Stimulated activated CD4-positive, alpha-beta T cell treated with anti-CD3 and anti-CD28 coated beads, TNF-alpha, amount 100 ng/mL, for 4 hours (primary cell): Measurements from ENCODE around the gene TSPAN31.

Experiments
- DNase-seq, 3 experiments: peaks; one replicate each; pipeline ENCODE4 v3.0.0-alpha.2; 2020; ENCODE audit warnings: low read depth in 3 of 3

The TSPAN31 gene

DNA sequence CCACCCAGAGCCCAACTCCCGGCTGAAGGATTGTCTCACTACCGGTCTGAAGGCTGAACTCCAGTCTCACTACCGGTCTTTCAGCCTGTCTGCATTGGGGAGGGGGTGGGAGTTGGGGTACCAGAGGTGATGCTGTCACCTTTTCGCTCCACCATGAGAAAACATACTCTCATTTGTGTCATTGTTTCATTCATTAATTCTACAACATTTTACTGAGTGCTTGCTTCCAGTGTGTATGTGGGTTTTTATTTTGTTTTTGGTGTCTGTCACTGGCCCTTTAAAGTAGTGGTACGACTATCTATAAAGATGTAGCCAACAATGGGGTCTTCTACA is 7.8 kb downstream of the TSPAN31 start:
- DNase-seq = no peak

DNA sequence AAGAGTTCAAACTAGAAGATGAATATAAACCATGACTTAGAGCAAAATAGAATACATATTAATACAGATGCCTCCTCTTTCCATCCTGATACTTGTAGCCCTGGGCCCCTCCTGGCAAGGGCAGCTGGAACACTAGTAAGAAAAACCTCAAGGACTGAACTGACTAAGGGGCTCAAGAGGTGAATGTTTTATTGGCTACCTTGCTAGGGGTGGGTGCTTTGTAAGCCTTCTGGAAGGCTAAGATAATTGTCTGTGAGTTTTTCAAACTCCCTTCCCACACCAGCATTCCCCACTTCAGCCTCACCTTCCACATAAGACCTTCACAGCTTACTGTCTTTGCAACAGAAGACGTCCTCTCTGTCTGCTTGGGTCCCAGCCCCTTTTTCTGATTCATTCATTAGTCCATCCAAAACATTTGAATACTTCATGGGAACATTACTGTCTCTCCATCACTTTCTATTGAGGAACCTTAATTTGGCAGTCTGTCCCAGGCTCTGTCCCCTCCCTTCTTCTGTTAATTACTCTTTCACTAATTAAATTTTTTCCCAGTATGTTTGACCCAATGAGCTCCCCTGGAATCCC is 9.0 kb downstream of the TSPAN31 start:
- no peak for DNase-seq

DNA sequence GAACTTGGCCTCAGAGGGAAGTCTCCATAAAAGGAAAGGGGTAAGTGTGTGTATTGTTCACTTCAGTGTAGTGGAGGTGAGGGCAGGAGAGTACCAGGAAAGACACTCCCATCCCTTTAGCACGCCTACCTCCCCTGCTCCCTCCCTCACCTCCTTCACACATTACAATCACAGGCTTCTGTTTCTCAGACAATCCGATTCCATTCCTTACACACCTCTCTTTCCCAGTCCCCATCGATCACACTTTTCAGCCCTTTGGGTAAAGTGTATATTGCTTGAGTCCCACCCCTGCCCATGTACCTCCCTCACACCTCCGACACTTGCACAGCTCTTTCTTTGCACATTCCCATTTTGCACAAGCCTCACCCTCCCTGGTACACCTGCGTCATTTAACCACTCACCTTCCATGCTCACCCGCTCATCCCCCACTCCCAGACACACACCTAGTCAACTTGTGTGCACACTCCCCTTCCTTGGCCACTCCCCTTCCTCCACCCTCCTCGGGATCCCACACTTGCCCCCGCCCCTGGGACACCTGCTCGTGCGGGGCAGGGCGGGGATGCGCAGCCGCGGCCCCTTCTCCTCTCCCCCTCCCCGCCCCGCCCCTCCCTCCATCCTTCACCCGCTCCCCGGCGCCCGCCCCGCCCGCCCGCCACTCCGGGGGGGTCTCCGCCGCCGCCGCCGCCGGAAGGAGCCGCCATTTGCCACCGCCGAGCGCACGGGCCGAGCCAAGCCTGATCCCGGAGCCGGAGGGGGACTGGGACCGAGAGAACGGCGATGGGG is 9.8 kb downstream of the TSPAN31 start, which contains the start of gene MARCHF9:
TSS of gene MARCHF9 (plus strand) at position 693 of the 783 bp plus-strand sequence. CDS start 426 bp downstream, outside the sequence.
- DNase-seq = peak; percentile 66 to 77 (median 75)

DNA sequence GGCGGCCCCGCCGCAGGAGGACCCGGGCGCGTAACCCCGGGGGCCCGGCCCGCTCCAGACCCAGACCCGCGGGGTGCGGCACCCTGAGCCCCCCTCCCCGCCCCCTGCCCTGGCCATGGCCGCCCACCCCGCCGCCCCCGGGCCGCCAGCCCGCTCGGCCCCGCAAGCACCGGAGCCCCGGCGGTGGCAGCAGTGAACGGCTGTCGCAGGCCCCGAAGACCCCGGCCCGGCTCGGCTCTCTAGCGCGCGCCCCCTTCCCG is 10.3 kb downstream of the TSPAN31 start:
- DNase-seq = no peak

DNA sequence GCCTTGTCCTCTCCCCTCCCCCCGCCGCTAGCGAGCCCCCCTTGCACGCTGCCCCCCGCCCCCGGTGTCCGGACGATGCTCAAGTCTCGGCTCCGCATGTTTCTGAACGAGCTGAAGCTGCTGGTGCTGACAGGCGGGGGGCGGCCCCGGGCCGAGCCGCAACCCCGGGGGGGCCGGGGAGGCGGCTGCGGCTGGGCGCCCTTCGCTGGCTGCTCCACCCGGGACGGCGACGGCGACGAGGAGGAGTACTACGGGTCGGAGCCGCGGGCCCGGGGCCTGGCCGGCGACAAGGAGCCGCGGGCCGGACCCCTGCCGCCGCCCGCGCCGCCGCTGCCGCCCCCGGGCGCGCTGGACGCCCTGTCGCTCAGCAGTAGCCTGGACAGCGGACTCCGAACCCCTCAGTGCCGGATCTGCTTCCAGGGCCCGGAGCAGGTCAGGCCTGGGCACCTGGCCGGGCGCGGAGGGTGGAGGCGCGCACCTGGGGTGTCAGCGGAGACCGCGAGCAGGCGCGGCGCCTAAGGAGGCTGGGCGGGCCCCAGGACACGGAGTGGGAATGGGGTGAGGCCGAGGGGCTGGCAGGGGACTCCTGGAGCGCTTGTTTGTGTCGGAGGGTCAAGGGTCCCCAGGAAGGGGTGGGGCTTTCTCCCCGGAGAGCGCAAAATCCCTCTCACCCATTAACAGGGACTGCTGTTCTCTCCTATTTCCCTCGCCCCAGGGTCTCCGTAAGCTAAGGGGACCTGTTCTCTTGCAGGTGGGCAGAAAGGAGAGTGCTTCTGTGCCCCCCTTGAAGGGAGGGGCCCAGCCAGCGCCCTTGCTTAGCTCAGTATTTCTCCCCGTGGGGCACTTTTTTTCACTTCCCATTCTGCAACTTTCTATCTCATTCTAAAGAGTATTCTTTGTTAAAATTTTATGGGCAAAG is 10.9 kb downstream of the TSPAN31 start:
- DNase-seq = no peak

DNA sequence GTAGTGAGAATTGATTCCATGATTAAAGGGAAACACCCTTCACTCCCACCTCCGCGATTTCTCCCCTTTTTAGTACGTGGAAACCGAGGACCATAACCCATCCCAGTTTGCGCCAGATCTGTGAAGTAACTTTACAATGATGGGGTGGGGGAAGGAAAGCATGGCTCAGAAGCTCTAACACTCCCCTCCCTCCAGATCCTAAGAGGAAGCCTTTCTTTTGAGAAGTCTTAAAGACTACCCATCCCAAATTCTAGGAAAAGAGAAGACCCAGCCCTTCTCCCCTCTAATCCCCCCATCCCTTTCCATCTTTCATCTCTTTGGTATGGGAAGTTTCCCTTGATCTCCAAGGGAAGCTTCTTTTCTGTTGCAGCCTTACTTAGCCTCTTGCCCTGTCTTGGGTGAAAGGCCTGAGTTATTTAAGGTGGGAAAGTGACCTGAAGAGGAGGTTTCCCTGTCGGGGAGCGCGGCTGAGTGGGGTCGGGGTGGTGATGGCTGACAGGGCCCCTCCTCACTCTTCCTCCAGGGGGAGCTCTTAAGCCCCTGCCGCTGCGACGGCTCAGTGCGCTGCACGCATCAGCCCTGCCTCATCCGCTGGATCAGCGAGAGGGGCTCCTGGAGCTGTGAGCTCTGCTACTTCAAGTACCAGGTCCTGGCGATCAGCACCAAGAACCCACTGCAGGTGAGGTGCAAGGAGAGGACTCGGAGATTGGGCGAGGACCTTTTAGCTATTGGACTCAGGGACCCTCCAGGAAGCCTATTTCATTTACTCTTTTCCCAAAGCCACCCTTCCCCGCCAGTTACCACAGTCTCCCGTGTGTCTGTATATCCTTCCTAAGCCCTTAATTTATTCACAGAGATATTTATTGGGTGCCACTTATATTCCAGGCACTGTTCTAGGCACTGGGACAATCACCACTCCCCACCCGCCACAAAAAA is 11.8 kb downstream of the TSPAN31 start:
- peak in 1 of 3 experiments; percentile 55 for DNase-seq

DNA sequence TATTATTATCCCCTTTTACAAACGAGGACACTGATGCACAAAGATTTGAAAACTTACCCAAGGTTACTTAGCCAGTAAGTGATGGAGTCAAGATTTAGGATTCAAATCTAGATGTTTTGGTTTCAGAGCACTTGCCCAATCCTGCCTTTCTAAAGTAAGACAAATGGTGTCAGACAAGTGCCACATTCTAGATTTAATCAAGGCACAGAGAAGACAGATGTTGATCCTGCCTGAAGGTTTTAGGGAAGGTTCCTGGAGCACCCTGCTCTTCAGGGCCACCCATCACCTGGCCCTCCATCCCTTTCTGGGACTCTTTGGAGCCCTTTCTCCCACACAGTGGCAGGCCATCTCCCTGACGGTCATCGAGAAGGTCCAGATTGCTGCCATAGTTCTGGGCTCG is 12.9 kb downstream of the TSPAN31 start:
- no peak for DNase-seq

DNA sequence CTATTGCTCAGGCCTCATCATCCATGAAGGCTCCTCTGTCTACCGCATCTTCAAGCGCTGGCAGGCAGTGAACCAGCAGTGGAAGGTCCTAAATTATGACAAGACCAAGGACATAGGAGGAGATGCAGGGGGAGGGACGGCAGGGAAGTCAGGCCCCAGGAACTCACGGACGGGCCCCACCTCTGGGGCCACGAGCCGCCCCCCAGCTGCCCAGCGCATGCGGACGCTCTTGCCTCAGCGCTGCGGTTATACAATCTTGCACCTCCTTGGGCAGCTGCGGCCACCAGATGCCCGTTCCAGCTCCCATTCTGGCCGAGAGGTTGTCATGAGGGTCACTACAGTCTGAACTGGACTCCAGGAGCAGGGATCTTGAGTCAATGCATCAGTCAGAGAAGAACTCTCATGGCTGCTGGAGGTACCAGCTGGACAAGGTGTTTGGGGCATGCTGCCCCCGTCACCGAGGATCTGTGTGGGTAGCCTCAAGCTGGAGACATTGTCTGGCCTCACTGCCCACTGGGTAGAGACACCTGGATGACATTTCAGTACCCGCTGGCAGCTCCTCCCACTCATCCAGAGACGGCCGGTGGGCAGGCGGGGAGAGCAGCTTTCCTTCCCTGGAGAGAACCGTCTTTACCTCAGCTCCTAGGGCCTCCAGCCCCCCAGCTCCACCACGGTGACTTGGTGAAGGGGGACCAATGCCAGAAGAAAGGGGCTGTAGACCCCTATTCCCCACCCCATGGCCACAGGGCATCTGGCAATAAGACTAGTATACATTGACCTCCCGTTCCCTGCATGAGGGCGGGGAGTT is 13.9 kb downstream of the TSPAN31 start:
- DNase-seq = no peak

DNA sequence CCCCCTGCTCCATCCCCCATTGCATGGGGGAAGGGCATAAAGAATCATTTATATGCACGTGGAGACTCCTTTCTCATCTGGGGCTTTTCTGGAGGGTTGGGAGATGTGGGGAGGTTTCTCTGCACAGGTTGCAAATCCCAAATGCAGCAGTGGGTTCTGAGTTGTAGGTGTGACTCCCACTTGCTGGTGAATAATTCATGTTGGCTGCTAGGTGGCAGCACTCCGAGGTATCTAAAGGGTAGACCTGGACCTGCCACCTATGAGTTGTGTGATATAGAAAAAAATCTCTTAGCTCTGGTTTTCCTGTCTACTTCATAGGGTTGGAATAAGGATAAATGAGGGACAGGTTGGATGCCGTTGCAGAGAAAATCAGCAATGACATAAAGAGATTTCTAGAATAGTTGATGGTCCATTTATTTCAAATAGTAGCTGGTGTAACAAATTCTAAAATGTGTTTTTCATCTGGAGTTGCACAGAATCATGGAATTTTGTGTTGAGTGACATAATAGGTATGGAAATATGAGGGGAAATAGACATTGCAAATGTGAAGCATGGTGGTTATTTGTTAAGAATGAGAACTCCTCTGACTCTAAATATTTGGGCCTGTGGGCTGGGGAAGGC is 14.6 kb downstream of the TSPAN31 start:
- DNase-seq = no peak

DNA sequence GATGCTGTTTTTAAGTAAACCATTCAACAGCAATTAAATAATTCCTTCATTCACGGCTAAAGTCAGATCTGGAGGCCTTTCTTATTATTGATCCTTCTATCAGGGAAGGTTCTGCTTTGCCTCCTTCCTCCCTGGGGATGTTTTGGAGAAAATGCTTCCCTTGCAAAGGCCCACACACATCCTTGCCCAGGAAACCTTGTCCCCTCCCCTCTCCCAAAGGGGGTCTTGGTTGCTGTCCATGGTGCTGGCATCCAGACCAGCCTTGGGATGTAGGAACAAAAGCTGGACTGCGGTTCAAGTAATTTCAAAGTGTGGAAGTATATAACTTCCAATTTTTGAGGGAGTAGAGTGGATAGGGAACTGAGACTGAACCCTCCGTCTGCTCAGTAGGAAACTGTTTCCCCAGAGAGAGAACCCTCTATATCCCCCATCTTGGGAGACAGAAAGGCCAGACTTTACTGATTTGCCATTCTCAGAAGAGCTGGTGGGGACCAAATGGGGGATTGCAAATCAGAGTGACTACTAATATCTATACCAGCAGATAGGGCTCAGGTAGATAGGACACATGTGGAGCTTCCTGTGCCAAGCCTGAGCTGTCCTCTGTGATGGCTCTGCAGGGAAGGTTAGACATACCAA is 15.6 kb downstream of the TSPAN31 start:
- DNase-seq = no peak

DNA sequence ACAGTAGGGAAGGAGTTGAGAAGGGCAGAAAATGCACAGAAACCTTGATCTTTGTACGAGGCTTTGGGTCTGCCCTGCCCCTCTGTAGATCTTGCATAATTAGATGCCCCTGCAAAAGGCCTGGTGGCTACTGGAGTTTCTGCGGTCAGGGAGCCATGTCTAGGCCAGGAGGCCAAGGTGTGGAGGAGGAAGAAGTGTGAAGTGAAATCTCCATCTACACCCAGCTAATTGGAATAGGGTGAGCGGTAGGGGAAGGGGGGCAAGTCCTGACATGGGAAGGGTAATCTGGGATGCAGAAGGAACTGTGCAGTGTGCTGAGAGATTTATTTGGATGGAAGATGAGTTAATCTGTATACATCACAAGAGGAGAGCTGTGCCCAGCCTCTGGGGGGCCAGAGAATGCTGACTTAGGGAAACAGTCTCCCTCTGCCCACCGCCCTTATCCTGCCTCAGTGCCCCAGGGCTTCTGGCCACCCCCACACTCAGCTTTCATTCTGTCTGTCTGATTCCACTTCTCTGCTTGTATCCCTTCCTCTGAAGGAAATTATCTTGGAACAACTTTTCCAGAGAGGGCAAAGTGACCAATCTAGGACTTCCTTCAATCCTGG is 16.7 kb downstream of the TSPAN31 start:
- no peak for DNase-seq

DNA sequence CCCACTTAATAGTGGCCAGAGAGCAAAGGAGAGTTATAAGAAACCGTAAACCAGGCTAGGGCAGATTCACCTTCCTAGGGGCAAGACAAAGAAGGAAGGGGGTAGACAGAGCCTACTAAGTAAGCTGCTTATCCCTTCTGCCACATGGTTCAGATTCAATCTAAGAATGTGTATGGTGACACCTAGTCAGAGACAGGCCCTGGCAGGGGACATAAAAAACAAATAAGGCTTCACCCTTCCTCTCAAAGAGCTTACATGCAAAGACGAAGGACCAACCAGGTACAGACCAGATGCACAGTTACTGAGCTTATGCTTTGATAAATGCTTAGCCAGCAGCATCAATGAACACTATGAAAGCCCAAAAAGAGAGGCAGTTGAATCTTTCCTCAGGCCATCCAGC is 17.6 kb downstream of the TSPAN31 start:
- DNase-seq = no peak

DNA sequence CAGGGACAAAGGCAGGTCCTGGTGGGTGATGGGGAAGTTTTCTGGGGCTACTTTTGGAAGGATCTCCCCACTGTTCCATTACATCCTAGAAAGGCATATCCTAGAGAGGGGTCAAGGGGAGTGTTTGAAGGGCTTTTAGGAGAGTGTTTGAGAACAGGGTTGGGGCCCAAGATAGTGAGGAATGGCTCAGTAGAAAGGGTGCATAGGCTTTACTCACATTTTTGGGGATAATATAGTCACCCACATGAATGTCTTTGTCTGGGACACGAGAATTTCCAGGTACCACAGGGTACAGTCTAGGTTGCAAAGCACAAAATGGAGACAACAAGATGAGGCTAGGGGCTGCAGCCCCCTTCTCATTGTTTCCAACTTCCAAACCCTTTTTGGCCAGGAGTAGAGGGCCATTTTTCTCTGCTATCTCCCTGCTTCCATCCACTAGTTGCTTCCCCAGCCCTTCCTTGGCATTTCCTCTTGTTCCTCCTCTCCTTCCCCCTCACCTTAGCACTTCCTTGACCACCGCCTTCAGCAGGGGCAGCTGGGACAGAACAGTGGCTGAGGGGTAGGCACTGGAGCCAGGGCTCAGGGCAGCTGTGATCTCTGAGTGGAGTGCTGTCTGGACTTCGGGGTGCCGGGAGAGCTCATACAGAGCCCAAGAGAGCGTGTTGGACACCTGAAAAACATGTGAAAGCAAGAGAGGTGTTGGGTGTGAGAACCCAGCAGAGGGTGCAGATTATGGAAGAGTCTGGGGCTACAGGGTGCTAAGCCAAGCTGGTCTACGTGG is 19.2 kb downstream of the TSPAN31 start:
- no peak for DNase-seq

DNA sequence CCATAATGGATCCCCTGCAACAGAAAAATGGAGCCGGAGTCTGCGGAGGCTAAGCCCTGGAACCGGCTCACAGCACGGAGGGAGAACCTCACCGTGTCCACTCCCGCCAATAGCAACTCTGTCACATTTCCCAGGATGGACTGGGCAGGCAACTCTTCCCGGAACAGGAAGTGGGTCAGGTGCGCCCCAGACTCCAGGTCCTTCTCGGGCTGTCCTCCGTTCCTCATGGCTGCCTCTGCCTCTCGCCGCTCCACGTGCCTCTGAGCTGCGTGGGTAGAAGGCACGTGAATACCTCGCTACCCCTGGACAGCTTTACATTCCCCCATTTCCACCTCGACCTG is 19.8 kb downstream of the TSPAN31 start:
- DNase-seq = no peak

DNA sequence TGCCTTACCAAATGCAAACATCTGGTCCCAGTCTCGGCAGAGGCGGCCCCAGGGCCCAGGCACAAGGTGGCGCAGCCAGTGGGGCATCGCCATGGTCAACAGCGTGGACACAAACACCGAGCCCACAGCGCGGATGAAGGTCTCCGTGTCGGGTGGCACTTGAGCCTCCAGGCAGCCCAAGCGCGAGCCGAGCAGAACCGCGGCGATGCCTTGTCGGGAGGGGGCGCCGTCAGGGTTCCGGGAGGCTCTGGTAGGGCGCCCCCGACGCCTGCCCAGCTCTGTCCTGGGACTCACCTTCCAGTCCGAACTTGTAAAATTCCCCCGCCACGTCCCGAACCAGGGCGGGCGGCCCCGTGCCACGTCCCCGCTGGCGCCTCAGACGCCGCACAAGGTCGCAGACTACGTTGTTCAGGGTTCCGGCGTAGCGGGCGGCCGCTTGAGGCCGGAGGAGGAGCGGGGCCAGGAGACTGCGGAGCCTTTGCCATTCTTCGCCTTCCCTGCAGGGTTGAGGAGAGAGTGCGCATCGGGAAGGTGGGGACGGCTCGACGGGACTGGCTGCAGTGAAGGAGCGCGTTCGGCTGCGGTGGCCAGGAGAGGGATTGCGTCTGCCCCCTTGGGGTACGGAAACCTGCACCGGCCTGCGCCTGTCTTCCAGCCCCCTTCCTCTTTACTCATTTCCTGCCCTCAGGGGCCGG is 20.3 kb downstream of the TSPAN31 start:
- DNase-seq = no peak

DNA sequence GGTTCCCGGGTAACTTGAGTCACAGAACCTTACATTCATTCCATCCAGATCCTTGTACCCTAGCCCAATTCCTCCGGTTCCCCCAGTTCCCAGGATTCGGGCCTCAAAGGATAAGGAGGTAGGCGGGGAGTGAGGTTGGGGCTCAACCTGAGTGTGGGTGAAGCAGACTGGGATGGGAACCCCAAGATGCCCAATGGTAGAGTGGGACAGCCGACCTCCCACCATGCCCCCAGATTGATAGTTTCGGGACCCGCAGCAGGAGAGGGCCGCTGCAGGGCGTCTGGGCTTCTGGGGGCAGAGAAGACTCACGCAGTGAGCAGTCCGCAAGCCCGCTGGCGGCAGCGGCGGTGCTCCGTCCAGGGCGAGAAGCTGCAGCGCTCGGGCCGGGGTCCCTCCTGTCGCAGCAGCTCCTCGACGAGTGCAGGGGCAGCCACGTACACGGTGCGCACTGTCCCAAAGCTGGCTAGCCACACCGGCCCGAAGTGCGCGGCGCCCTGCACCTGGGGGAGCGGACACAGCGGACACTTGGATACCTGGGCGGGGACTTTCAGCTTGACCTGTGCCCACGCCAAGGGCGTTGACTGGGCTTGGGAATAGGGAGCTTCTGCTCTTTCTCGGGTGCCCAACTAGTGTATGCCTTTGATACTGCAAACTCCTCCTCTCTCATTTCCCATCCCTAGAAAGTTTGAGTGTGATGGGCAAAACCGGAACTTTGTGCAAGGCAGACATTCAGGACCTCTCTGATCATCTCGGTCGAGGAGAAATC is 21.0 kb downstream of the TSPAN31 start:
- no peak for DNase-seq
